Left colon (tissue), 2 donors: ENCODE measurements around the gene TK1. TPM values are rescaled to one million over a fixed set of nuclear protein-coding genes. Genes with fewer than 3 reads are reported as not detected.

Source experiments
- ATAC-seq: fragments of 200-7000 bp; cut with Tn5 transposase; one replicate; pipeline ENCODE4 v1.9.1; 2020; ENCODE audit warnings: mild to moderate bottlenecking, moderate library complexity
- DNase-seq, 2 donors: peaks; one replicate each; pipeline ENCODE4 v3.0.0-alpha.2; 2020
- intact Hi-C, 2 donors: fragments of 100-400 bp; cut with DNase I in 1 of 2; cut with micrococcal nuclease in 1 of 2; formaldehyde crosslinking; loops; one replicate each; pipeline versions ENCODE4 v1.11.2 to v1.14.0; 2022; cut with DNase I, micrococcal nuclease
- total RNA-seq, 2 donors: library from RNA; stranded (reverse); fragmentation: NEBNext Ultra II Directional; extraction: Animal tissue kit (Norgen Biotek cat#: 25700); gene quantifications; one replicate each; pipeline ENCODE4 v1.2.1, GENCODE V29; 2021
- donor health status: DM: no; HTN: no; CAD: no.
- donor health status: DM: yes; HTN: yes; CAD: no.

Gene TK1
- total RNA-seq, 2 donors from 2014 or later: 14.8 to 24.9 TPM

DNA sequence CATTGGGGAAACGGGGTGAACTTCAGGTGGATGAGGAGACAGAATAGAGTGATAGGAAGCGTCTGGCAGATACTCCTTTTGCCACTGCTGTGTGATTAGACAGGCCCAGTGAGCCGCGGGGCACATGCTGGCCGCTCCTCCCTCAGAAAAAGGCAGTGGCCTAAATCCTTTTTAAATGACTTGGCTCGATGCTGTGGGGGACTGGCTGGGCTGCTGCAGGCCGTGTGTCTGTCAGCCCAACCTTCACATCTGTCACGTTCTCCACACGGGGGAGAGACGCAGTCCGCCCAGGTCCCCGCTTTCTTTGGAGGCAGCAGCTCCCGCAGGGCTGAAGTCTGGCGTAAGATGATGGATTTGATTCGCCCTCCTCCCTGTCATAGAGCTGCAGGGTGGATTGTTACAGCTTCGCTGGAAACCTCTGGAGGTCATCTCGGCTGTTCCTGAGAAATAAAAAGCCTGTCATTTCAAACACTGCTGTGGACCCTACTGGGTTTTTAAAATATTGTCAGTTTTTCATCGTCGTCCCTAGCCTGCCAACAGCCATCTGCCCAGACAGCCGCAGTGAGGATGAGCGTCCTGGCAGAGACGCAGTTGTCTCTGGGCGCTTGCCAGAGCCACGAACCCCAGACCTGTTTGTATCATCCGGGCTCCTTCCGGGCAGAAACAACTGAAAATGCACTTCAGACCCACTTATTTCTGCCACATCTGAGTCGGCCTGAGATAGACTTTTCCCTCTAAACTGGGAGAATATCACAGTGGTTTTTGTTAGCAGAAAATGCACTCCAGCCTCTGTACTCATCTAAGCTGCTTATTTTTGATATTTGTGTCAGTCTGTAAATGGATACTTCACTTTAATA, 37.6 kb upstream of the TK1 start:
- no peak for ATAC-seq
- intact Hi-C loops: no loop called here
- DNase-seq: no peak

DNA sequence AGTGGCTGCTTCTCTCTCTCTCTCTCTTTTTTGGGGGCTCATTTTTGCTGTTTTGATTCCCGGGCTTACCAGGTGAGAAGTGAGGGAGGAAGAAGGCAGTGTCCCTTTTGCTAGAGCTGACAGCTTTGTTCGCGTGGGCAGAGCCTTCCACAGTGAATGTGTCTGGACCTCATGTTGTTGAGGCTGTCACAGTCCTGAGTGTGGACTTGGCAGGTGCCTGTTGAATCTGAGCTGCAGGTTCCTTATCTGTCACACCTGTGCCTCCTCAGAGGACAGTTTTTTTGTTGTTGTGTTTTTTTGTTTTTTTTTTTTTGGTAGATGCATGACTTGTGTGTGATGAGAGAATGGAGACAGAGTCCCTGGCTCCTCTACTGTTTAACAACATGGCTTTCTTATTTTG, 36.9 kb upstream of the TK1 start:
- DNase-seq (no peak), ATAC-seq (no peak)
- intact Hi-C loops: no loop called here

GRCh38 chr17:78223061-78223460, 36.2 kb upstream of the TK1 start:
- ATAC-seq (no peak), DNase-seq (no peak)
- intact Hi-C loops: no loop called here

GRCh38 chr17:78219396-78220150, 32.7 kb upstream of the TK1 start:
- ATAC-seq (no peak), DNase-seq (no peak)
- intact Hi-C loops: no loop called here

GRCh38 chr17:78214706-78215061, 27.8 kb upstream of the TK1 start:
- ATAC-seq (no peak), DNase-seq (no peak)
- intact Hi-C loops: no loop called here

- intact Hi-C loops: no loop called here
- DNase-seq (peak; percentile 80 to 94), ATAC-seq (peak; percentile 100)
Observed at GRCh38 chr17:78214016-78214705, 27.3 kb upstream of the TK1 start, which contains the start of gene BIRC5. Gene BIRC5, plus strand, starts transcription at chr17:78214253. Its CDS starts 64 bp downstream, at chr17:78214317.

DNA sequence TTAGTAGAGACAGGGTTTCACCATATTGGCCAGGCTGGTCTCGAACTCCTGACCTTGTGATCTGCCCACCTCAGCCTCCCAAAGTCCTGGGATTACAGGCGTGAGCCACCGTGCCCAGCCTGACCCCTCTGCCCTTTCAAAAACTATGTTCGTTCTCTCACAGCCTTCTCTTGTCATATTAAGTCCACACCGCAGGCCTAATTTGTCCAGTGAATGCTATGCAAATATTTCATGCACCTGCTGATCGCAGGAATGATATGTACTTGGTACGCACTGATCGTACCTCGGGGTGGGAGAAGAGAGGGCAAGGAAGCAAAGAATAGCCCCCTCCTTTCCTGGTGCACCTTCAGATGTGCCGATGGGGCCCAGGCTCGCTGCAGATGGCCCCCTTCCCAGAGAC, 24.2 kb upstream of the TK1 start:
- intact Hi-C loops: no loop called here
- no peak for ATAC-seq
- no peak for DNase-seq

DNA sequence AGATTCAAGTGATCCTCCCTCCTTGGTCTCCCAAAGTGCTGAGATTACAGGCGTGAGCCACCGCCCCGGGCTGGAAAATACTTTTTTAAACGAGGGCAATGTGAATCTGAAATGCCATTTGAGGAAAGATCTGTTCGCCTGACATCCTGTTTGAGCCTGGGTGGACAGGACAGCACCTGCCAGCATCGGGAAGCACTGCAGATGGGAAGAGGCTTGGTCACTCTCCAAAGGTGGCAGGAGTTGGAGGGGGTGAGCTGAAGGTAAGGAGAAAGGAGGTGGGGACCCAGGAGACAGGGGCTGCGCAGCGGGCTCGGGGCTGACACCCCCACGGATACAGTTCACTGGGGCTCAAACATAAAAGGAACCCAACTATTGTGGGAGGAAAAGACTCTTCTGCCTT, 23.3 kb upstream of the TK1 start:
- intact Hi-C loops: no loop called here
- ATAC-seq (no peak), DNase-seq (no peak)

DNA sequence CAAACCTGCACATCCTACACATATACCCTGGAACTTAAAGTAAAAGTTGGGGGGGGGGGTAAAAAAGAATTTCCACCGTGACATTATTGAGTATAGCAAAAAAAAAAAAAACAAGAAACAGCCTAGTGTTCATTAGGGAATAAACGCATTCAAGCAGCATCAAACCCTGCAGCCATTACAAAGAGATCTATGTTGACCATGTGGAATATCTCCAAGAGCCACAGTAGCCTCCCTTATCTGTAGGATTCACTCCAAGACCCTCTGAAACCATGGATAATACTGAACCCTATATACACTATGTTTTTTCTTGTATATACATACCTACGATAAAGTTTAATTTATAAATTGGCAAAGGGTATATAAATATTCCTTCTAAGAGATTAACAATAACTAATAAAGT, 21.6 kb upstream of the TK1 start:
- ATAC-seq: no peak

GRCh38 chr17:78206298-78206697, 19.4 kb upstream of the TK1 start:
- DNase-seq (no peak), ATAC-seq (no peak)
- intact Hi-C loops: no loop called here

More for the DNA sequence above, 21.6 kb upstream of the TK1 start:
- intact Hi-C loops: no loop called here
- DNase-seq: no peak

- DNase-seq (no peak), ATAC-seq (no peak)
Observed at GRCh38 chr17:78205124-78205775, 18.4 kb upstream of the TK1 start.

DNA sequence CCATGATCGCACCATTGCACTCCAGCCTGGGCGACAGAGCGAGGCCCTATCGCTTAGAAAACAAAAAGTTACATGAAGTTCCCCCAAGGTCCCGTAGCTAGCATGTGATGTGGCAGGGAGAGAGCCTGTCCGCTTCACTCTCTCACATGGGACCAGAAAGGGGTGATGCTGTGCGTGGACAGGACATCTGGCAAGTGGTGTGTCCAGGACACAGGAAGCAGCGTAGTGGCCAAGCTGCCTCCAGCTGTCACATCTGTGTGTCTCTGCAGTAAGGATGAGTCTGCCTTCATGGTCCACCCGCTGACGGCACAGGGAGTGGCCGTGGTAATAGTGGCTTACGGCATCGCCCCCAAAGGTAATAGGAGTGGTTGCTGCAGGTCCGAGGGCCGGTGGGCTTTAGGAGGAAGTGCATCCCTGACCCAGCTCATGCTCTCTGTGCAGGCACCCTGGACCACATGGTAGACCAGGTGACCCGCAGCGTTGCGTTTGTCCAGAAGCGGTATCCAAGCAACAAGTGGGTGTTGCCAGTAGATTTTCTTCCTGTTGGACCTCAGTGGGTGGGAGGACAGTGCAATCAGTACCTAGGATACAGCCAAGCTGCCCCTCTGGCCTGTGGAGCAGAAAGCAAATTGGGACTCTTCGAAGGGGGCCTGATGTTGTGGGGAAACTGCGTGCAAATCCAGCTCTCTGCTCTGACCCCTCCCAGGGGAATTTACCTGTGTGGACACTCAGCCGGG, 17.7 kb upstream of the TK1 start:
- DNase-seq: no peak
- intact Hi-C loops: no loop called here
- ATAC-seq: peak; percentile 23

More at GRCh38 chr17:78205124-78205775, 18.4 kb upstream of the TK1 start:
- intact Hi-C loops: no loop called here

GRCh38 chr17:78202666-78203065, 15.8 kb upstream of the TK1 start:
- intact Hi-C loops: no loop called here
- ATAC-seq: no peak
- no peak for DNase-seq

GRCh38 chr17:78200451-78200850, 13.6 kb upstream of the TK1 start:
- intact Hi-C loops: no loop called here
- ATAC-seq (no peak), DNase-seq (no peak)

DNA sequence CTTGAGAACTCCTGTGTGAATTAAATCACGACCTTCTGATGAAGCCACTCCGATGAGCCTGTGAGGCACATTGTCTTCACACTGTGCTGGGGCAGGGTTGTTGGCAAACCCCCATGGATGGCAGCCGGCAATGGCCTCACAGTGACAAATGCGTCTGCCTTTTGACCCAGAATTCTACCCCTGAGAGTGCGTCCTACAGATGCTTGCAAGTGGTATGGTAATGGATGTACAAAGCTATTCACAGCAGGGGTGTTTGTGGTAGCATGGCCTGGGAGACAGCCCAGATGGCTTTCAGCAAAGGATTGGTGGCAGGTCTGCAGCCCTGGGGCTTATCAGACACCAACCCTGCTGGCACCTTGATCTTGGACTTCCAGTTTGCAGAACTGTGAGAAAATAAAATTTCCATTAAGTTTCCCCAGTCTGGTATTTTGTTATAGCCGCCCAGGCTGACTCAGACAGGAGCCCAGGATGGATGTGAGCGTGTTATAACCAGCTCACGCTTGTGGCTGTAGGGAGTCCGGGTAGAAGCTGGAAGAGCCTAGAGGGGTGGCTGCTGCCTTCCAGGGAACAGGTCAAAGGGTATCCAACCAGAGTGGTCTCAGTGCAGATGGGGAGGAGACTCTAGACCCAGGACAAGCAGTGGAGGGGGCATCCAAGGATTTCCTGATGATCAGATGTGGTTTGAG, 10.4 kb upstream of the TK1 start:
- DNase-seq (no peak), ATAC-seq (no peak)
- intact Hi-C loops: no loop called here

DNA sequence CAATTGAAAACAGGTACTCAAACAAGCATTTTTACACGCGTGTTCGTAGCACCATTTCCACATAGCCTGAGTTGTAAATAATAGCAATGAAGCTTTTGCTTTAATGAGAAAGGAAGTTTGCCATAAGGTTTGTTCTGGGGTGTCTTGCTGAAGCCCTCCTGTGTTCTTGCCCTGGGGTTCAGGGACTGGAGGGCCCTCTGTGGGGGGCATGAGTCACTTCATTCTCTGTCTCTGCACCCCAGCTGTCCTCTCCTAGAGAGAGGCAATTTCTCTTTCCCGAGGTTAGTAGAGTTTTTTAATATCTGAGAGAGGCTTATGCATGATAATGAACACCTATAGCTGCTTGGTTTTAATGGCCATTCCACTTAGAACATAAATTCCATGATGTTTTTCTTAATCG, 9.9 kb upstream of the TK1 start:
- ATAC-seq: no peak
- intact Hi-C loops: no loop called here

DNA sequence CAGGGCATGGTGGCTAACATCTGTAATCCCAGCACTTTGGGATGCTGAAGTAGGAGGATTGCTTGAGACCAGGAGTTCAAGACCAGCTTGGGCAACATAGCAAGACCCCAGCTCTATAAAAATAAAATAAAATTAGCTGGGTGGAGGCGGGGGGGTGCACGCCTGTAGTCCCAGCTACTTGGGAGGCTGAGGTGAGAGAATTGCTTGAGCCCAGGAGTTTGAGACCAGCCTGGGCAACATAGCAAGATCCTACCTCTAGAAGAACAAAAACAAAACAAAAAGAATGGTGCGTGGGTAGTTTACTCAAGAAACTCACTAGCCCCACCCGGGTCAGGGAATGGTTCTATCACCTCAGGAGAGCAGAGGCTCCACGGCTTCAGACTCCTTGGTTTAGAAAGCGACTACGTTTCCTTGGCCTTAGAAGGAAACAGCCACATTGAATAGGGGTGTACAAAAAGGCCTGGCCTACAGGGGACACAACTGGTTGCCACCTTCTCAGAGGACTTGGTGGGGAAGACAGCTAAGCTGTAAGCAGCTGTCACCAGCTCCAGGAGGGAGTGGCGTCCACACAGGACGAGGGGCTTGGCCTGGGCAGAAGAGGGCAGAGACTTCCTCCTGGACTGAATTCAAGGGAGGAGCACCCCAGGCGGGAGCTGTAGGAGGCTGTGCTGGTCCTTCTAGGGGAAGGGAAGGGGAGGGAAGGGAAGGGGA, 716 bp downstream of the TK1 start:
- ATAC-seq (peak; percentile 69), DNase-seq (peak; percentile 73 to 87)
- intact Hi-C loops: no loop called here

More for the DNA sequence above, 9.9 kb upstream of the TK1 start:
- DNase-seq: no peak
